GM12878 (cell line): ENCODE results near the gene TBRG4. TPM values are rescaled to one million over a fixed set of nuclear protein-coding genes. Genes with fewer than 3 reads are reported as not detected.

ENCODE experiments used
- ATAC-seq: fragments of 200-7000 bp; cut with Tn5 transposase; 3 replicates; pipeline ENCODE4 v1.9.1; 2020; ENCODE audit warnings: mild to moderate bottlenecking, moderate library complexity
- BruUV-seq: library from RNA; stranded (reverse); fragments of 400-500 nt; replicated peaks from 2 replicates; lab custom pipeline; 2021; lab: Mats Ljungman, UMichigan
- CTCF ChIA-PET: fragments of 300-600 bp; sonication (Branson Sonifier 250); formaldehyde crosslinking; extraction: SDS; loops from one replicate; lab custom pipeline; 2021; ENCODE audit warnings: inconsistent platforms; lab: Yijun Ruan, JAX
- POLR2A ChIA-PET: fragments of 350-600 bp; formaldehyde crosslinking; extraction: SDS; loops from one replicate; lab custom pipeline; 2021; ENCODE audit warnings: inconsistent platforms; lab: Charles Lee
- RAD21 ChIA-PET: fragments of 300-600 bp; sonication (Branson Sonifier 250); formaldehyde crosslinking; loops from one replicate; lab custom pipeline; 2023; ENCODE audit warnings: antibody characterized with exemption; ENCODE audit not compliant: unreplicated experiment; lab: Charles Lee
- SMC1A ChIA-PET: fragments of 300-600 bp; sonication (Branson Sonifier 250); formaldehyde crosslinking; loops from one replicate; lab custom pipeline; 2023; ENCODE audit not compliant: unreplicated experiment, uncharacterized antibody; lab: Charles Lee
- DNase-seq: peaks from one replicate; pipeline ENCODE4 v3.0.0-alpha.2; 2011; ENCODE audit warnings: low read depth, low spot score
- FAIRE-seq: peaks from 3 replicates; lab custom pipeline; 2011; peaks lifted over from hg19 to GRCh38; lab: Jason Lieb, UNC
- H2AFZ ChIP-seq: 2 replicates; pipeline ENCODE4 v1.6.0; 2011; ENCODE audit warnings: low read depth, low read length, control low read depth; ENCODE audit not compliant: control insufficient read depth
- H3K27ac ChIP-seq: 2 replicates; pipeline ENCODE4 v1.5.1; 2011; ENCODE audit warnings: control low read depth; ENCODE audit not compliant: control insufficient read depth, insufficient read depth
- H3K27me3 ChIP-seq, 2 experiments: replicated peaks in 1 of 2; 2 replicates each; pipeline versions ENCODE4 v1.6.0 to v1.6.1; 2011; ENCODE audit warnings: low read length in 1 of 2; ENCODE audit not compliant: control insufficient read depth in 2 of 2, insufficient read depth in 2 of 2
- H3K36me3 ChIP-seq, 2 experiments: 2 replicates each; pipeline ENCODE4 v1.5.1; 2011; ENCODE audit warnings: low read length in 1 of 2; ENCODE audit not compliant: control insufficient read depth in 2 of 2, insufficient read depth in 2 of 2
- H3K4me1 ChIP-seq: 2 replicates; pipeline ENCODE4 v1.6.1; 2011; ENCODE audit warnings: mild to moderate bottlenecking, low read length, moderate library complexity, mixed read lengths; ENCODE audit not compliant: control insufficient read depth, insufficient read depth
- H3K4me2 ChIP-seq: 2 replicates; pipeline ENCODE4 v1.6.0; 2011; ENCODE audit warnings: control low read depth; ENCODE audit not compliant: control insufficient read depth, insufficient read depth
- H3K4me3 ChIP-seq: fragments of 200-600 bp; sonication (generic); 2 replicates; pipeline ENCODE4 v1.5.1; 2016
- H3K79me2 ChIP-seq: 2 replicates; pipeline ENCODE4 v1.6.0; 2011; ENCODE audit warnings: low read length; ENCODE audit not compliant: control insufficient read depth, insufficient read depth
- H3K9ac ChIP-seq: 2 replicates; pipeline ENCODE4 v1.8.0; 2011; ENCODE audit warnings: low read length, control low read depth, mixed read lengths; ENCODE audit not compliant: control insufficient read depth, insufficient read depth
- H3K9me3 ChIP-seq: replicated peaks from 3 replicates; pipeline ENCODE4 v1.5.1; 2011; ENCODE audit warnings: mild to moderate bottlenecking, low read length; ENCODE audit not compliant: control insufficient read depth, insufficient read depth
- H4K20me1 ChIP-seq: 2 replicates; pipeline ENCODE4 v1.6.0; 2011; ENCODE audit not compliant: control insufficient read depth, insufficient read depth
- ATF7 ChIP-seq: fragments of 450-650 bp; IDR thresholded peaks from 2 replicates; pipeline ENCODE4 v1.6.1; 2016; ENCODE audit warnings: low read depth, mild to moderate bottlenecking
- NFYA ChIP-seq: IDR thresholded peaks from 2 replicates; pipeline ENCODE4 v1.6.1; 2011; ENCODE audit warnings: low read depth, mild to moderate bottlenecking, low read length, improper control_type of control experiment, borderline replicate concordance
- NRF1 ChIP-seq: conservative IDR thresholded peaks from 2 replicates; pipeline ENCODE4 v1.6.1; 2011; ENCODE audit warnings: mild to moderate bottlenecking, low read depth, low read length, improper control_type of control experiment
- POU2F2 ChIP-seq: IDR thresholded peaks from 3 replicates; pipeline ENCODE4 v1.6.1; 2011; ENCODE audit warnings: low read depth, mild to moderate bottlenecking, low read length, borderline replicate concordance
- RB1 ChIP-seq: fragments of 450-650 bp; formaldehyde crosslinking; IDR thresholded peaks from 2 replicates; pipeline ENCODE4 v1.6.1; 2017; ENCODE audit warnings: mild to moderate bottlenecking, borderline replicate concordance
- RELA ChIP-seq: fragments of 450-650 bp; IDR thresholded peaks from 2 replicates; pipeline ENCODE4 v1.8.0; 2014; ENCODE audit warnings: borderline replicate concordance; ENCODE audit not compliant: partially characterized antibody
- SREBF2 ChIP-seq: IDR thresholded peaks from 2 replicates; pipeline ENCODE4 v1.6.1; 2012; ENCODE audit warnings: mild to moderate bottlenecking, low read length
- TARDBP ChIP-seq: IDR thresholded peaks from 2 replicates; pipeline ENCODE4 v1.6.1; 2016; ENCODE audit warnings: borderline replicate concordance
- TCF12 ChIP-seq: IDR thresholded peaks from 2 replicates; pipeline ENCODE4 v1.6.1; 2011; ENCODE audit warnings: low read depth, mild to moderate bottlenecking, low read length
- WGBS: methylation state at CpG from one replicate; pipeline ENCODE4 v1.1.6; 2016; ENCODE audit warnings: low lambda C conversion rate; ENCODE audit not compliant: insufficient replicate concordance, insufficient coverage; ENCODE audit errors: missing lambda C conversion rate; 5-methylcytosine and 5-hydroxymethylcytosine counted together
- in situ Hi-C: fragments of 300-500 bp; cut with MboI; formaldehyde crosslinking; loops from 9 replicates; pipeline ENCODE4 v1.14.3; 2018; ENCODE audit warnings: mixed read lengths
- intact Hi-C: fragments of 100-400 bp; cut with micrococcal nuclease; formaldehyde crosslinking; loops from one replicate; pipeline ENCODE4 v1.14.2; 2022; ENCODE audit not compliant: unreplicated experiment
- polyA plus RNA-seq, 11 experiments: library from polyadenylated mRNA; depleted of rRNA in 4 of 11; unstranded in 6 of 11; stranded (reverse) in 5 of 11; fragments of >200 nt; fragmentation: Nextera tagmentation in 4 of 11; fragmentation: Illumina TruSeq in 1 of 11; extraction: Ambion mirVana in 4 of 11; extraction: Trizol in 1 of 11; gene quantifications; 1 replicate in 1 of 11; 2 replicates in 10 of 11; pipeline versions ENCODE4 v1.2.1 to v1.2.3, GENCODE V29; 2011 to 2016; ENCODE audit warnings: inconsistent platforms in 2 of 11, missing spikeins in 2 of 11, low read depth in 1 of 11
- total RNA-seq, 4 experiments: library from RNA; depleted of rRNA in 3 of 4; stranded (reverse); fragments of >200 nt in 3 of 4; fragmentation: Illumina TruSeq in 1 of 4; extraction: Trizol in 1 of 4; gene quantifications; 2 replicates each; pipeline versions ENCODE4 v1.2.1 to v1.2.3, GENCODE V29; 2013 to 2021
- TF ChIP-seq, protein P1 (sequence below): fragments of 150-350 bp; IDR thresholded peaks from 2 replicates; pipeline ENCODE4 v1.6.1; 2014; ENCODE audit warnings: mild to moderate bottlenecking, low read depth, low read length
- TF ChIP-seq, protein P2 (sequence below): fragments of 450-650 bp; IDR thresholded peaks from 2 replicates; pipeline ENCODE4 v1.6.1; 2017; ENCODE audit warnings: mild to moderate bottlenecking
- TF ChIP-seq, protein P3 (sequence below): fragments of 150-350 bp; IDR thresholded peaks from 2 replicates; pipeline ENCODE4 v1.6.1; 2016; ENCODE audit warnings: low read depth, low read length

Gene TBRG4
- total and polyA plus RNA-seq, 10 of the 15 experiments (the other 5 are each of a cell fraction or from before 2014, with no cell fraction given), result 8.4 to 130 (median 118) TPM

DNA sequence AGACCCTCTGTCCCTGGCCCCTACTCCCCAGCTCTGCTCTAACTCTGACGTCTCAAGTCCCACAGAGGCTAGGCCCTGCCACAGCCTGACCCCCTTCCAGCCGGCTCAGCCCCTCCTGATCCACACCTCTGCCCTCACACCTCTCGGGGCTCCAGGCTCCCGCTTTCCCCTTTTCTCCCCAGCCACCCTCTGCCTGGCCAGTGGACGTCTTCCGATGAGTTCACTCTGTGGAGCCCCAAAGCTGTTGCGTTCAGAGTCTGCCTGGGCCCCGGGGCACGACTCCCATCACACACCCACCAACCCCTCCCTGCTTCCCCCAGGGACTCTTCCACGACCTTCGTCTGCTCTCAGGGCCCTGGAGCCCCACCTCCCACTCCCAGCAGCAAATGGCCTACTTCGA lies 18.4 kb upstream of the TBRG4 start:
- no peak overlapping the region for H3K27ac ChIP-seq
- ChIA-PET RAD21 (no interaction called here), SMC1A (no interaction called here), CTCF (interaction anchor here (1.4 kb wide), 1 partner anchor 156 kb away, joined by 4 read pairs; no protein-coding TSS in a partner anchor), POLR2A (no interaction called here)
- ATAC-seq (no peak), DNase-seq (no peak), FAIRE-seq (no peak)
- H3K79me2 ChIP-seq, result no peaks in the 10 kb centered on the region
- H2AFZ ChIP-seq, result no peak overlapping the region
- H3K9me3 ChIP-seq, result no peaks in the 10 kb centered on the region
- no peaks in the 10 kb centered on the region for H3K4me1 ChIP-seq
- no peaks in the 10 kb centered on the region for H3K36me3 ChIP-seq
- no TSS peak for BruUV-seq
- H3K4me3 ChIP-seq, result no peak overlapping the region
- no peaks in the 10 kb centered on the region for H4K20me1 ChIP-seq
- H3K4me2 ChIP-seq, result no peak overlapping the region
- no peaks in the 10 kb centered on the region for H3K27me3 ChIP-seq
- intact Hi-C loops (no loop called here), in situ Hi-C loops (loop anchor here (10.0 kb wide), 1 partner anchor 155 kb away; the partner anchor contains the start of gene MYO1G)
- H3K9ac ChIP-seq, result no peak overlapping the region
- TF ChIP-seq TARDBP (no peak), NFYA (no peak), ATF7 (no peak), TCF12 (no peak), POU2F2 (no peak), RB1 (no peak), NRF1 (no peak), RELA (no peak), SREBF2 (no peak)
- TF ChIP-seq, protein P1, sequence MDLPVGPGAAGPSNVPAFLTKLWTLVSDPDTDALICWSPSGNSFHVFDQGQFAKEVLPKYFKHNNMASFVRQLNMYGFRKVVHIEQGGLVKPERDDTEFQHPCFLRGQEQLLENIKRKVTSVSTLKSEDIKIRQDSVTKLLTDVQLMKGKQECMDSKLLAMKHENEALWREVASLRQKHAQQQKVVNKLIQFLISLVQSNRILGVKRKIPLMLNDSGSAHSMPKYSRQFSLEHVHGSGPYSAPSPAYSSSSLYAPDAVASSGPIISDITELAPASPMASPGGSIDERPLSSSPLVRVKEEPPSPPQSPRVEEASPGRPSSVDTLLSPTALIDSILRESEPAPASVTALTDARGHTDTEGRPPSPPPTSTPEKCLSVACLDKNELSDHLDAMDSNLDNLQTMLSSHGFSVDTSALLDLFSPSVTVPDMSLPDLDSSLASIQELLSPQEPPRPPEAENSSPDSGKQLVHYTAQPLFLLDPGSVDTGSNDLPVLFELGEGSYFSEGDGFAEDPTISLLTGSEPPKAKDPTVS, result no peak
- TF ChIP-seq, protein P2, sequence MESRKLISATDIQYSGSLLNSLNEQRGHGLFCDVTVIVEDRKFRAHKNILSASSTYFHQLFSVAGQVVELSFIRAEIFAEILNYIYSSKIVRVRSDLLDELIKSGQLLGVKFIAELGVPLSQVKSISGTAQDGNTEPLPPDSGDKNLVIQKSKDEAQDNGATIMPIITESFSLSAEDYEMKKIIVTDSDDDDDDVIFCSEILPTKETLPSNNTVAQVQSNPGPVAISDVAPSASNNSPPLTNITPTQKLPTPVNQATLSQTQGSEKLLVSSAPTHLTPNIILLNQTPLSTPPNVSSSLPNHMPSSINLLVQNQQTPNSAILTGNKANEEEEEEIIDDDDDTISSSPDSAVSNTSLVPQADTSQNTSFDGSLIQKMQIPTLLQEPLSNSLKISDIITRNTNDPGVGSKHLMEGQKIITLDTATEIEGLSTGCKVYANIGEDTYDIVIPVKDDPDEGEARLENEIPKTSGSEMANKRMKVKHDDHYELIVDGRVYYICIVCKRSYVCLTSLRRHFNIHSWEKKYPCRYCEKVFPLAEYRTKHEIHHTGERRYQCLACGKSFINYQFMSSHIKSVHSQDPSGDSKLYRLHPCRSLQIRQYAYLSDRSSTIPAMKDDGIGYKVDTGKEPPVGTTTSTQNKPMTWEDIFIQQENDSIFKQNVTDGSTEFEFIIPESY, result no peak
- TF ChIP-seq, protein P3, sequence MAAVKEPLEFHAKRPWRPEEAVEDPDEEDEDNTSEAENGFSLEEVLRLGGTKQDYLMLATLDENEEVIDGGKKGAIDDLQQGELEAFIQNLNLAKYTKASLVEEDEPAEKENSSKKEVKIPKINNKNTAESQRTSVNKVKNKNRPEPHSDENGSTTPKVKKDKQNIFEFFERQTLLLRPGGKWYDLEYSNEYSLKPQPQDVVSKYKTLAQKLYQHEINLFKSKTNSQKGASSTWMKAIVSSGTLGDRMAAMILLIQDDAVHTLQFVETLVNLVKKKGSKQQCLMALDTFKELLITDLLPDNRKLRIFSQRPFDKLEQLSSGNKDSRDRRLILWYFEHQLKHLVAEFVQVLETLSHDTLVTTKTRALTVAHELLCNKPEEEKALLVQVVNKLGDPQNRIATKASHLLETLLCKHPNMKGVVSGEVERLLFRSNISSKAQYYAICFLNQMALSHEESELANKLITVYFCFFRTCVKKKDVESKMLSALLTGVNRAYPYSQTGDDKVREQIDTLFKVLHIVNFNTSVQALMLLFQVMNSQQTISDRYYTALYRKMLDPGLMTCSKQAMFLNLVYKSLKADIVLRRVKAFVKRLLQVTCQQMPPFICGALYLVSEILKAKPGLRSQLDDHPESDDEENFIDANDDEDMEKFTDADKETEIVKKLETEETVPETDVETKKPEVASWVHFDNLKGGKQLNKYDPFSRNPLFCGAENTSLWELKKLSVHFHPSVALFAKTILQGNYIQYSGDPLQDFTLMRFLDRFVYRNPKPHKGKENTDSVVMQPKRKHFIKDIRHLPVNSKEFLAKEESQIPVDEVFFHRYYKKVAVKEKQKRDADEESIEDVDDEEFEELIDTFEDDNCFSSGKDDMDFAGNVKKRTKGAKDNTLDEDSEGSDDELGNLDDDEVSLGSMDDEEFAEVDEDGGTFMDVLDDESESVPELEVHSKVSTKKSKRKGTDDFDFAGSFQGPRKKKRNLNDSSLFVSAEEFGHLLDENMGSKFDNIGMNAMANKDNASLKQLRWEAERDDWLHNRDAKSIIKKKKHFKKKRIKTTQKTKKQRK, result no peak
- 56% methylated on average over 10 of the region's 12 CpGs for WGBS
